Measurements from ENCODE around the gene AHCYL2. TPM values are rescaled to one million over a fixed set of nuclear protein-coding genes. Genes with fewer than 3 reads are reported as not detected.

Gene AHCYL2
- total and polyA plus RNA-seq, 2 donors (not counting 3 experiments of a cell fraction or from before 2014, with no cell fraction given): 10.8 to 13.5 TPM

- FAIRE-seq (no peak), DNase-seq (ENCODE audit: low read depth, low spot score) (no peak)
- Histone ChIP-seq H2AFZ (ENCODE audit: low read depth, low read length) (no peak overlapping the region), H4K20me1 (replicated peaks; ENCODE audit: control insufficient read depth, extremely low read depth, insufficient read depth, low read length) (no peaks in the 10 kb centered on the region), H3K79me2 (ENCODE audit: control insufficient read depth, insufficient read depth, low read length) (no peaks in the 10 kb centered on the region), H3K27ac (ENCODE audit: insufficient read depth, low read depth, low read length) (no peak overlapping the region), H3K4me1 (ENCODE audit: control insufficient read depth, extremely low read depth, insufficient read depth, low read length) (no peaks in the 10 kb centered on the region), H3K9ac (replicated peaks; ENCODE audit: extremely low read depth, insufficient read depth, low read length) (no peak overlapping the region), H3K9me1 (replicated peaks; ENCODE audit: control insufficient read depth, extremely low read depth, insufficient read depth, low read length) (no peaks in the 10 kb centered on the region), H3K36me3 (ENCODE audit: control insufficient read depth in 2 of 2, extremely low read depth in 1 of 2, insufficient read depth in 2 of 2, low read length in 2 of 2) (no peaks in the 10 kb centered on the region), H3K9me3 (replicated peaks; ENCODE audit: control insufficient read depth, insufficient read depth, low read length) (no peaks in the 10 kb centered on the region), H3K4me3 (replicated peaks in 1 of 3; ENCODE audit: insufficient read depth in 1 of 3, low read depth in 1 of 3, low read length in 3 of 3) (no peak overlapping the region), H3K27me3 (ENCODE audit: control insufficient read depth in 2 of 2, insufficient read depth in 2 of 2, low read length in 2 of 2) (no peaks in the 10 kb centered on the region), H3K4me2 (ENCODE audit: insufficient read depth, low read length) (no peak overlapping the region)
- BruUV-seq (replicated peaks): no TSS peak
- ChIA-PET POLR2A (no interaction called here), CTCF (no interaction called here)
- intact Hi-C loops (cut with micrococcal nuclease): no loop called here
- TF ChIP-seq POLR2AphosphoS5 (IDR thresholded peaks at IDR 0.05; ENCODE audit: insufficient read depth, low read depth, low read length) (no peak), EZH2 (IDR thresholded peaks at IDR 0.05; ENCODE audit: borderline replicate concordance, low read depth, low read length, severe bottlenecking) (no peak), JUN (IDR thresholded peaks at IDR 0.05; ENCODE audit: borderline replicate concordance, insufficient read depth, insufficient read length, low read depth) (no peak), GATA2 (IDR thresholded peaks at IDR 0.05; ENCODE audit: insufficient read depth, insufficient read length, low read depth, low read length) (no peak), CTCF (IDR thresholded peaks at IDR 0.05; ENCODE audit: extremely low read depth in 1 of 2, insufficient read depth in 1 of 2, low read depth in 1 of 2, low read length in 2 of 2) (no peak), MAX (IDR thresholded peaks at IDR 0.05; ENCODE audit: insufficient read depth, insufficient read length) (no peak), POLR2A (IDR thresholded peaks at IDR 0.05; ENCODE audit: low read depth, low read length) (no peak), MYC (IDR thresholded peaks at IDR 0.05; ENCODE audit: low read depth, low read length) (no peak), FOS (IDR thresholded peaks at IDR 0.05; ENCODE audit: borderline replicate concordance, insufficient read depth, low read length) (no peak)
- dilution Hi-C loops (cut with MboI; ENCODE audit: extremely low pct_ligation_motif_present, low sequenced_read_pairs): no loop called here
Measured at GRCh38 chr7:129245533-129245932, 20.7 kb downstream of the AHCYL2 start.
